ENCODE results near the gene DOCK1.

Gene DOCK1

DNA sequence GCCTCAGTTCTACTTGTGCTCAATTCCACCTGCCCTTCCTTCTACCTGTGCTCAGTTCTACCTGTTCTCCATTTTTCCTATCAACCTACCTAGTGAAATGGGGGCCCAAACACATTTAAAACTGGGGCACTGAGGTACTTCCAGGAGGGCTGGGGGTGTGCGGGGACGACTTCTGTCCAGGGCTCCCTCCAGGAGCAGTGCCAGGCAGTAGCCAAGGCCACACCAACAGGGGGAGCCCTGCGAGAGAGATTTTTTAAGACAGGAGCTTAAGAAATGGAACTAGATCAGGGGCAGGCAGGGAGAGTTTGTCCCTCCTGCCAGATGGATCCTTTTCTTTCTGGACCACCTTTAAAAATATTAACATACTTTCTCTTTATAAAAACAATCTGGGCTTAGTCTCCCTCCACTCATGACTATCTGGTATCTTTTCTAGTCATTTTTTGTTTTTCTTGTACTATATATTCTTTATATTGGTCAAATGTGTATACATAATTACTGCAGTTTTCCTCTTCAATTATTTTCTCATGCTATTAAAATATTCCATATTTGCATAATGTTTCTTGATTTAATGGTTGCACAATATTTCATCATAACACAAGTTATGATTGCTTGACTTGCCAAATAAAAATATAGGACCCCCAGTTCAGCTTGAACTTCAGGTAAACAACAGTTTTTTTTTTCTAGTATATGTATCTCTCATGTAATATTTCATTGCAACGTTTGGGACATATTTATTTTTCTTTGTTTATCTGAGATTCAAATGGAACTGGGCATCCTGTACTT lies 338.5 kb downstream of the DOCK1 start:
- H3K4me3 ChIP-seq (ENCODE audit: low read depth, low read length) = no peak overlapping the region
- DNase-seq (ENCODE audit: low read depth) = peak; percentile 7
- peak; percentile 55 for TF ChIP-seq CTCF (IDR thresholded peaks at IDR 0.05; ENCODE audit: control insufficient read depth, extremely low read depth, insufficient read depth)

- TF ChIP-seq CTCF (IDR thresholded peaks at IDR 0.05; ENCODE audit: control insufficient read depth, extremely low read depth, insufficient read depth) = no peak
- H3K4me3 ChIP-seq (ENCODE audit: low read depth, low read length) = no peak overlapping the region
- no peak for DNase-seq (ENCODE audit: low read depth)
Measured at GRCh38 chr10:127245456-127245855, 340.2 kb downstream of the DOCK1 start.

- TF ChIP-seq CTCF (IDR thresholded peaks at IDR 0.05; ENCODE audit: control insufficient read depth, extremely low read depth, insufficient read depth) = no peak
- no peak for DNase-seq (ENCODE audit: low read depth)
- no peak overlapping the region for H3K4me3 ChIP-seq (ENCODE audit: low read depth, low read length)
Measured at GRCh38 chr10:127250031-127250430, 344.8 kb downstream of the DOCK1 start.

DNA sequence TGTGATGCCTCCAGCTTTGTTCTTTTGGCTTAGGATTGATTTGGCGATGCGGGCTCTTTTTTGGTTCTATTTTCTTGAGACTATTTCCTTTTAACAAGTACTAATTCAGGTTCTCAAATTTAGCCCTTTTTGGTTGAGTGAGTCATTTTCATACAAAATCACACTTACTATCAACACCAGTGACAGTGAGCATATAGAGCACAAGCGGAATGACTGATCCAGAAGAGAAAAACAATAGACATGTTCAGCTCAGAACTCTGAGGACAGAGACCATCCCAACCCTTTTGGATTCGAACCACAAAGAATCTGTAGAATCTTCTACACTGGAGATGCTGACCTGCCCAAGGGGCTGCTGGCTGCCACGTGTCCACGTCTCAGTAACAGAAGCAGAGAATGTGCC lies 347.6 kb downstream of the DOCK1 start:
- H3K4me3 ChIP-seq (ENCODE audit: low read depth, low read length) = no peak overlapping the region
- TF ChIP-seq CTCF (IDR thresholded peaks at IDR 0.05; ENCODE audit: control insufficient read depth, extremely low read depth, insufficient read depth) = no peak
- DNase-seq (ENCODE audit: low read depth) = no peak

GRCh38 chr10:127254276-127254675 lies 349.0 kb downstream of the DOCK1 start:
- H3K4me3 ChIP-seq (ENCODE audit: low read depth, low read length) = no peak overlapping the region
- DNase-seq (ENCODE audit: low read depth) = no peak
- TF ChIP-seq CTCF (IDR thresholded peaks at IDR 0.05; ENCODE audit: control insufficient read depth, extremely low read depth, insufficient read depth) = no peak

DNA sequence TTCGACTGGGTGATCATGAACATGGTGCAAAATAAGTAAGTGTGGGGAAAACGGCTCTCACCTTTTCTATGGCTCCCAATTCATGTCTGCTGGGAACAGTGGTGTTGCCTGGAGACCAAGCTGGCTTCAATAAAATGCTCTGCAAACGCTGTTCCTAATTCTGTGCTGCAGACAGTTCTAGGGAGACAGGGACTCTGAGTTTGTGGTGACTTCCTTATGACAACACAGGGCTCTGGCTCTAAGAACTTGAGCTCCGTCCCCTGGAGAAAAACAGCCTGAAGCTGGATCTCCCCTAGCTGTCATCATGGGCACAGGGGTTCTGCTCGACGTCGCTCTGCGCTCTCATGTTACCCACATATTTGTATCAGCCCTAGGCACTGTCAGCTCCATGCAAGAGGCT lies 352.2 kb downstream of the DOCK1 start:
- no peak for TF ChIP-seq CTCF (IDR thresholded peaks at IDR 0.05; ENCODE audit: control insufficient read depth, extremely low read depth, insufficient read depth)
- no peak for DNase-seq (ENCODE audit: low read depth)

GRCh38 chr10:127259347-127259746 lies 354.1 kb downstream of the DOCK1 start:
- no peak for TF ChIP-seq CTCF (IDR thresholded peaks at IDR 0.05; ENCODE audit: control insufficient read depth, extremely low read depth, insufficient read depth)
- no peak for DNase-seq (ENCODE audit: low read depth)
- no peak overlapping the region for H3K4me3 ChIP-seq (ENCODE audit: low read depth, low read length)

More for the DNA sequence above, 352.2 kb downstream of the DOCK1 start:
- H3K4me3 ChIP-seq (ENCODE audit: low read depth, low read length) = no peak overlapping the region

Measured in LNCaP clone FGC (cell line).